ENCODE measurements around the gene PATZ1. TPM values are rescaled to one million over a fixed set of nuclear protein-coding genes. Genes with fewer than 3 reads are reported as not detected.

PATZ1 gene
- total and polyA plus RNA-seq, 8 donors = 19.9 to 72.4 (median 66.0) TPM

GRCh38 chr22:31333641-31334040 lies 12.5 kb downstream of the PATZ1 start:
- Histone ChIP-seq H3K27ac (no peak overlapping the region), H3K36me3 (peaks cover 0 to 93% of the 10 kb centered on the region in 2 donors), H3K27me3 (no peaks in the 10 kb centered on the region), H3K9me3 (no peaks in the 10 kb centered on the region), H3K4me3 (no peak overlapping the region), H3K4me1 (no peaks in the 10 kb centered on the region)
- DNase-seq (no peak), ATAC-seq (no peak)
- intact Hi-C loops (cut with DNase I) = no loop called here
- TF ChIP-seq CTCF (IDR thresholded peaks at IDR 0.05) = no peak

DNA sequence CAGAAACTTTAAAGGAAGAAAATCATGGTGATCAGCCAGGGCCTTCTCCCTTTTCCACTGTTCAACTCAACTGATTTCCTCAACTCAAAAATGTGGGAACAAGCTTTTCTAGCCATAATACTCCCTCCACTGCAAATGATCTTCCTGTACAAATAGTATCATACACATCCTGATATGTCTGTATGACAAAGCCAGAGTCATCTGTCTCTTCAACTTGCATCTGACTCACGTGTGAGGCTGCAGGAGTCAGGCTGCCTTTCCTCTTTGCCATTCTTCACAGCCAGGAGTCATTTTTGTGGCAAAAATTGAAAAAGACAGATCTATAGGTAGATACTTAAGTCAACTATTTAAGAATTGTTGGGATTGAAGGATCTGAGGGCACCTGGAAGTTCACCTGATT lies 13.3 kb downstream of the PATZ1 start:
- DNase-seq (no peak), ATAC-seq (no peak)
- TF ChIP-seq CTCF (IDR thresholded peaks at IDR 0.05) = no peak
- no peak overlapping the region for H3K27ac ChIP-seq
- intact Hi-C loops (cut with DNase I) = no loop called here
- no peaks in the 10 kb centered on the region for H3K4me1 ChIP-seq
- H3K9me3 ChIP-seq = no peaks in the 10 kb centered on the region
- H3K36me3 ChIP-seq = peaks cover 0 to 93% of the 10 kb centered on the region in 2 donors
- H3K27me3 ChIP-seq = no peaks in the 10 kb centered on the region
- H3K4me3 ChIP-seq = no peak overlapping the region

DNA sequence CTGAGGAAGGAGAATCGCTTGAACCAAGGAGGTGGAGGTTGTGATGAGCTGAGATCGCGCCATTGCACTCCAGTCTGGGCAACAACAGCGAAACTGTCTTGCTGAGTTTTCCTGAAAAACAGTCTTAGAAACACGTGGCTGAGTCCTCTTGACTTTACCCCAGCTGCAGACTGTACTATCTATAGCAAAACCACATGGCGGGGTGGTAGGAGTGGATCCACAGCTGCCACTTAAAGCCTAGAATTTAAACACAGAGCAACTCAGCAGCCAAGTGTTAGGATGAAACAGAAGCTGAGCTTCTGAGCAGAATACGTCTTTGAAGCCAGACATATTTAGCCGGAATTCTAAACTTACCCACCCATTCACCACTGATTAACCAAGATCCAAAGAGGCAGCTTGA lies 14.1 kb downstream of the PATZ1 start:
- H3K36me3 ChIP-seq = peaks cover 0 to 93% of the 10 kb centered on the region in 2 donors
- H3K27ac ChIP-seq = no peak overlapping the region
- H3K4me1 ChIP-seq = no peaks in the 10 kb centered on the region
- DNase-seq (no peak), ATAC-seq (no peak)
- H3K27me3 ChIP-seq = no peaks in the 10 kb centered on the region
- TF ChIP-seq CTCF (IDR thresholded peaks at IDR 0.05) = no peak
- intact Hi-C loops (cut with DNase I) = no loop called here
- no peaks in the 10 kb centered on the region for H3K9me3 ChIP-seq
- H3K4me3 ChIP-seq = no peak overlapping the region

GRCh38 chr22:31329453-31330215 lies 16.5 kb downstream of the PATZ1 start:
- Histone ChIP-seq H3K27ac (no peak overlapping the region), H3K27me3 (no peaks in the 10 kb centered on the region), H3K36me3 (peaks cover 0 to 94% of the 10 kb centered on the region in 2 donors), H3K4me1 (no peaks in the 10 kb centered on the region), H3K9me3 (no peaks in the 10 kb centered on the region), H3K4me3 (no peak overlapping the region)
- no peak for TF ChIP-seq CTCF (IDR thresholded peaks at IDR 0.05)
- intact Hi-C loops (cut with DNase I) = no loop called here
- DNase-seq = no peak
- ATAC-seq = no peak

- Histone ChIP-seq H3K36me3 (peaks cover 0 to 88% of the 10 kb centered on the region in 2 donors), H3K27me3 (no peaks in the 10 kb centered on the region), H3K9me3 (no peaks in the 10 kb centered on the region), H3K4me1 (no peaks in the 10 kb centered on the region), H3K27ac (no peak overlapping the region), H3K4me3 (no peak overlapping the region)
- ATAC-seq (no peak), DNase-seq (no peak)
- TF ChIP-seq CTCF (IDR thresholded peaks at IDR 0.05) = no peak
- intact Hi-C loops (cut with DNase I) = no loop called here
Observed at GRCh38 chr22:31329029-31329428, 17.1 kb downstream of the PATZ1 start.

Measured in left lung (tissue), 10 donors.